Measurements from ENCODE around the gene CDH23.

GRCh38 chr10:71353639-71354038 lies 43.1 kb upstream of the CDH23 start:
- TF ChIP-seq CTCF (IDR thresholded peaks at IDR 0.05; ENCODE audit: low read length) = no peak
- no peak for TF ChIP-seq EZH2phosphoT487 (IDR thresholded peaks at IDR 0.05; ENCODE audit: low read length)

Measured in MM.1S (cell line).